Skeletal muscle tissue (tissue), 4 donors: Measurements from ENCODE around the gene DDX46. TPM values are rescaled to one million over a fixed set of nuclear protein-coding genes. Genes with fewer than 3 reads are reported as not detected.
"Not testable (repeated sequence)": the region's sequence is repeated elsewhere in the genome, so short reads cannot be mapped to it uniquely, and the experiment has no call there.

Experiments
- H3K27ac ChIP-seq: one replicate; pipeline ENCODE4 v1.7.0; 2013; ENCODE audit warnings: mild to moderate bottlenecking, low read depth, low read length, inconsistent platforms
- H3K27me3 ChIP-seq, 3 donors: one replicate each; pipeline ENCODE4 v1.7.0; 2013; ENCODE audit warnings: low read length in 3 of 3; ENCODE audit not compliant: control insufficient read depth in 3 of 3, insufficient read depth in 3 of 3
- H3K36me3 ChIP-seq, 3 donors: one replicate each; pipeline ENCODE4 v1.7.0; 2013; ENCODE audit warnings: low read length in 3 of 3; ENCODE audit not compliant: control insufficient read depth in 3 of 3, insufficient read depth in 3 of 3
- H3K4me1 ChIP-seq, 3 donors: one replicate each; pipeline ENCODE4 v1.7.0; 2013; ENCODE audit warnings: low read length in 3 of 3, mild to moderate bottlenecking in 3 of 3; ENCODE audit not compliant: control insufficient read depth in 3 of 3, insufficient read depth in 3 of 3
- H3K4me3 ChIP-seq, 3 donors: one replicate each; pipeline ENCODE4 v1.7.0; 2013; ENCODE audit warnings: low read length in 3 of 3
- H3K9ac ChIP-seq, 3 donors: one replicate each; pipeline ENCODE4 v1.7.0; 2013; ENCODE audit warnings: low read length in 3 of 3, mild to moderate bottlenecking in 3 of 3, moderate library complexity in 2 of 3, low read depth in 1 of 3
- H3K9me3 ChIP-seq, 3 donors: one replicate each; pipeline ENCODE4 v1.7.0; 2013; ENCODE audit warnings: low read length in 3 of 3; ENCODE audit not compliant: control insufficient read depth in 3 of 3
- total RNA-seq: library from RNA; depleted of rRNA; stranded (reverse); fragments of >200 nt; gene quantifications from one replicate; pipeline ENCODE4 v1.2.3, GENCODE V29; 2014
- donor health status: Osteomylitis.

The DDX46 gene
- total RNA-seq, 1 donor from 2014 or later, result 25.6 TPM

DNA sequence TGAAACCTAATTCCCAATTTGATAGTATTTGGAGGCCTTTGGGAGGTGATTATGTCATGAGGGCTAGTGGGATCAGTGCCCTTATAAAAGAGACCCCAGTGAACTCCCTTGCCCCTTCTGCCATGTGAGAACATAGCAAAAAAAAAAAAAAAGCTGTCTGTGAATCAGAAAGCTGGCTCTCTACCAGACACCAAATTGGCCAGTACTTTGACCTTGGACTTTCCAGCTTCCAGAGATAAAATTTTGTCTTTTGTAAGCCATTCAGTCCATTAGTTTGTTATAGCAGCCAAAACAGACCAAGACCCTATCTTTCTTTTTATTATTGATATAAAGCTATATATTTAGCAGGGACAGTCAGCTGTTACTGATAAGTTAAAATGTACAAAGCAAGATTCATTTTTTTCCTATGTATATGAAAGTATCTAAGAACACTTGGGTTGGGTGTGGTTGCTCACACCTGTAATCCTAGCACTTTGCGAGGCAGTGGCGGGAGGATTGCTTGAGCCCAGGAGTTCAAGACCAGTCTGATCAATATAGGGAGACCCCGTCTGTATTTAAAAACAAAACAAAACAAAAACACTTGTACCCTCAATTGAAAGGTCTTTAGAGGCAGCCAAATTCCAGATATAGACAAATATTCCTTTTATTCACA, 79.1 kb downstream of the DDX46 start:
- peaks cover 2 to 12% (median 3%) of the 10 kb centered on the region in 3 donors for H3K36me3 ChIP-seq
- H3K4me1 ChIP-seq, result peaks cover 0 to 3% (median 0%) of the 10 kb centered on the region in 3 donors
- no peaks in the 10 kb centered on the region for H3K27me3 ChIP-seq
- H3K9me3 ChIP-seq, result no peaks in the 10 kb centered on the region
- H3K27ac ChIP-seq, result no peak overlapping the region
- no peak overlapping the region for H3K9ac ChIP-seq
- no peak overlapping the region for H3K4me3 ChIP-seq

DNA sequence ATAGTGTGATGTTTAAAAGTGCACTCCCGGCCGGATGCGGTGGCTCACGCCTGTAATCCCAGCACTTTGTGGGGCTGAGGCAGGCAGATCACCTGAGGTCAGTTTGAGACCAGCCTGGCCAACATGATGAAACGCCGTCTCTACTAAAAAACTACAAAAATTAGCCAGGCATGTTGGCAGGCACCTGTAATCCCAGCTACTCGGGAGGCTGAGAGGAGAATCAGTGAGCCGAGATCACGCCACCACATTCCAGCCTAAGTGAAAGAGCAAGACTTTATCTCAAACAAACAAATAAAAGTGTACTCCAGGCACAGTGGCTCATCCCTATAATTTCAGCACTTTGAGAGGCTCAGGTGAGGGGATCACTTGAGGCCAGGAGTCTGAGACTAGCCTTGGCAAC, 79.8 kb downstream of the DDX46 start:
- not testable (repeated sequence) for H3K4me3 ChIP-seq, H3K27me3 ChIP-seq, H3K9me3 ChIP-seq, H3K9ac ChIP-seq, H3K27ac ChIP-seq, H3K4me1 ChIP-seq
- peaks cover 2 to 12% (median 3%) of the 10 kb centered on the region in 3 donors for H3K36me3 ChIP-seq

GRCh38 chr5:134840811-134841210, 82.2 kb downstream of the DDX46 start:
- Histone ChIP-seq H3K4me3 (no peak overlapping the region), H3K27ac (no peak overlapping the region), H3K27me3 (no peaks in the 10 kb centered on the region), H3K4me1 (peaks cover 6 to 10% (median 7%) of the 10 kb centered on the region in 3 donors), H3K36me3 (peaks cover 0 to 7% (median 2%) of the 10 kb centered on the region in 3 donors), H3K9ac (no peak overlapping the region), H3K9me3 (no peaks in the 10 kb centered on the region)

DNA sequence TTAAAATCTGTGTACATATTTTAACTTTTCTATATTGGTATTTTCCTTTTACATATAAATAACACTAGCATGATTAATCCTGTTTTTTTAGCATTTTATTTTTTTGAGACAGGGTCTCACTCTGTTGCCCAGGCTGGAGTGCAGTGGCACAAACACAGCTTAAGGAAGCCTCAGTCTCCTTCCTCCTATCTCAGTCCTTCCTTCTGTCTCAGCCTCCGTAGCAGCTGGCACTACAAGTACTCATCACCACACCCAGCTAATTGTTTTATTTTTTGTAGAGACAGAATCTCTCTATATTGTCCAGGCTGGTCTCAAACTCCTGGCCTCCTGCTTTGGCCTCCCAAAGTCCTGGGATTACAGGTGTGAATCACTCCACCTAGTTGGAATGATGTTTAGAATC, 85.7 kb downstream of the DDX46 start:
- no peaks in the 10 kb centered on the region for H3K27me3 ChIP-seq
- H3K4me1 ChIP-seq, result peaks cover 18 to 20% (median 20%) of the 10 kb centered on the region in 3 donors
- no peak overlapping the region for H3K27ac ChIP-seq
- H3K36me3 ChIP-seq, result peaks cover 0 to 7% (median 2%) of the 10 kb centered on the region in 3 donors
- H3K9me3 ChIP-seq, result no peaks in the 10 kb centered on the region
- no peak overlapping the region for H3K4me3 ChIP-seq
- peak overlapping the region in 1 of 3 donors; percentile 8 for H3K9ac ChIP-seq

GRCh38 chr5:134845335-134845851, 86.8 kb downstream of the DDX46 start:
- peak overlapping the region; percentile 76 to 86 (median 79) for H3K4me3 ChIP-seq
- H3K9ac ChIP-seq, result peak overlapping the region; percentile 94 to 95 (median 94)
- H3K9me3 ChIP-seq, result no peaks in the 10 kb centered on the region
- H3K4me1 ChIP-seq, result peaks cover 18 to 20% (median 20%) of the 10 kb centered on the region in 3 donors
- no peaks in the 10 kb centered on the region for H3K27me3 ChIP-seq
- peak overlapping the region; percentile 92 for H3K27ac ChIP-seq
- peaks cover 0 to under 1% (median 0%) of the 10 kb centered on the region in 3 donors for H3K36me3 ChIP-seq

- H3K9me3 ChIP-seq, result no peaks in the 10 kb centered on the region
- H3K4me1 ChIP-seq, result peaks cover 18 to 20% (median 20%) of the 10 kb centered on the region in 3 donors
- no peaks in the 10 kb centered on the region for H3K27me3 ChIP-seq
- peak within 1 kb of the TSS; percentile 79 to 97 (median 86) for H3K4me3 ChIP-seq
- peak within 1 kb of the TSS; percentile 94 to 95 (median 94) for H3K9ac ChIP-seq
- H3K27ac ChIP-seq, result peak within 1 kb of the TSS; percentile 92
- H3K36me3 ChIP-seq, result no peaks in the 10 kb centered on the region
Observed at GRCh38 chr5:134845852-134846640, 87.5 kb downstream of the DDX46 start, which contains the start of gene C5orf24. Gene C5orf24 (plus strand): TSS chr5:134845968. CDS start chr5:134854901, 8,933 bp downstream.

GRCh38 chr5:134846641-134846960, 88.0 kb downstream of the DDX46 start:
- H3K4me3 ChIP-seq, result peak overlapping the region; percentile 79 to 97 (median 86)
- peaks cover 18 to 20% (median 20%) of the 10 kb centered on the region in 3 donors for H3K4me1 ChIP-seq
- no peaks in the 10 kb centered on the region for H3K36me3 ChIP-seq
- H3K27me3 ChIP-seq, result no peaks in the 10 kb centered on the region
- H3K9ac ChIP-seq, result peak overlapping the region; percentile 94 to 95 (median 94)
- H3K9me3 ChIP-seq, result no peaks in the 10 kb centered on the region
- peak overlapping the region; percentile 92 for H3K27ac ChIP-seq

DNA sequence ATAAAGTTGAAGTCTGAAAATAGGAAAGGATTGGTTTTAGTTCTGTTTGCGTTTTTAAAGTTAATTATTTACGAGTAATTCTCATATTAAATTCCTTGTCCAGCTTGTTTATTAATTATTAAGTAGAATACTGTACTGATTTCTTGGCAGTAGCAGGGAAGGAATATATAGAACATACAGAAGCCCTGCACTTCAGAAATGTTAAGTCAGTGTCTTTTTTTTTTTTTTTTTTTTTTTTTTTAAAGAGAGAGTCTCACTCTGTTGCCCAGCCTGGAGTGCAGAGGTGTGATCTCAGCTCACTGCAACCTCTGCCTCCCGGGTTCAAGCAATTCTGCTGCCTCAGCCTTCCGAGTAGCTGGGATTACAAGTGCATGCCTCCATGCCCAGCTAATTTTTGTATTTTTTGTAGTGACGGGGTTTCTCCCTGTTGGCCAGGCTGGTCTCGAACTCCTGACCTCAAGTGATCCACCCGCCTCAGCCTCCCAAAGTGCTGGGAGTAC, 90.9 kb downstream of the DDX46 start:
- not testable (repeated sequence) for H3K9me3 ChIP-seq, H3K9ac ChIP-seq, H3K27me3 ChIP-seq, H3K36me3 ChIP-seq, H3K27ac ChIP-seq, H3K4me3 ChIP-seq
- H3K4me1 ChIP-seq, result peaks cover 17 to 23% (median 18%) of the 10 kb centered on the region in 3 donors

- Histone ChIP-seq H3K4me3 (no peak overlapping the region), H3K4me1 (peaks cover 10 to 15% (median 12%) of the 10 kb centered on the region in 3 donors), H3K27ac (no peak overlapping the region), H3K27me3 (no peaks in the 10 kb centered on the region), H3K36me3 (peaks cover 9 to 18% (median 15%) of the 10 kb centered on the region in 3 donors), H3K9ac (no peak overlapping the region), H3K9me3 (no peaks in the 10 kb centered on the region)
Observed at GRCh38 chr5:134851307-134851923, 92.8 kb downstream of the DDX46 start.
